K562 (cell line): Measurements from ENCODE around the gene RPTN. TPM values are rescaled to one million over a fixed set of nuclear protein-coding genes. Genes with fewer than 3 reads are reported as not detected.

Source experiments
- DEAF1 ChIP-seq: fragments of 450-650 bp; formaldehyde crosslinking; IDR thresholded peaks from 2 replicates; pipeline ENCODE4 v1.4.0; 2020; ENCODE audit warnings: mild to moderate bottlenecking, moderate library complexity
- FOXK2 ChIP-seq, 2 experiments: fragments of 450-650 bp; IDR thresholded peaks in 1 of 2; conservative IDR thresholded peaks in 1 of 2; 2 replicates each; pipeline ENCODE4 v1.6.1; 2016; ENCODE audit warnings: low read depth in 2 of 2, mild to moderate bottlenecking in 1 of 2
- HES1 ChIP-seq: fragments of 450-650 bp; IDR thresholded peaks from 2 replicates; pipeline ENCODE4 v1.6.1; 2016; ENCODE audit warnings: low read depth, mild to moderate bottlenecking, moderate library complexity
- NR3C1 ChIP-seq: sonication (generic); formaldehyde crosslinking; IDR thresholded peaks from 2 replicates; pipeline ENCODE4 v1.8.1; 2022; ENCODE audit warnings: missing genetic modification reagents
- RAD21 ChIP-seq, 2 experiments: fragments of 250-450 bp in 1 of 2; fragments of 450-650 bp in 1 of 2; sonication (Bioruptor Pico) in 1 of 2; formaldehyde crosslinking in 1 of 2; IDR thresholded peaks in 1 of 2; conservative IDR thresholded peaks in 1 of 2; 2 replicates each; pipeline versions ENCODE4 v1.4.0 to v1.8.0; 2020 to 2022; ENCODE audit warnings: mild to moderate bottlenecking in 2 of 2, moderate library complexity in 1 of 2
- RCOR1 ChIP-seq, 2 experiments: IDR thresholded peaks; 2 replicates each; pipeline ENCODE4 v1.6.1; 2012; ENCODE audit warnings: low read depth in 2 of 2, low read length in 2 of 2, borderline replicate concordance in 1 of 2, improper control_type of control experiment in 1 of 2
- REST ChIP-seq, 2 experiments: fragments of 450-650 bp; formaldehyde crosslinking in 1 of 2; IDR thresholded peaks; 2 replicates each; pipeline versions ENCODE4 v1.4.0 to v1.6.1; 2014 to 2020; ENCODE audit warnings: mild to moderate bottlenecking in 2 of 2, borderline replicate concordance in 1 of 2, low read depth in 1 of 2
- ZNF408 ChIP-seq: fragments of 250-450 bp; sonication (Bioruptor Pico); IDR thresholded peaks from 2 replicates; pipeline ENCODE4 v1.4.0; 2020; ENCODE audit warnings: low read depth, mild to moderate bottlenecking, moderate library complexity
- ZNF707 ChIP-seq: fragments of 250-450 bp; sonication (Bioruptor Pico); conservative IDR thresholded peaks from 2 replicates; pipeline ENCODE4 v1.8.0; 2022; ENCODE audit warnings: inconsistent platforms, mild to moderate bottlenecking, moderate library complexity
- ZNF79 ChIP-seq: fragments of 250-450 bp; sonication (Bioruptor Pico); IDR thresholded peaks from 2 replicates; pipeline ENCODE4 v1.4.0; 2020; ENCODE audit warnings: low read depth, mild to moderate bottlenecking, moderate library complexity
- polyA plus RNA-seq, 8 experiments: library from polyadenylated mRNA; depleted of rRNA in 4 of 8; stranded (reverse) in 5 of 8; unstranded in 3 of 8; fragments of >200 nt; fragmentation: Nextera tagmentation in 2 of 8; fragmentation: Illumina TruSeq in 1 of 8; extraction: Ambion mirVana in 2 of 8; extraction: Trizol in 1 of 8; gene quantifications; 2 replicates each; pipeline versions ENCODE4 v1.2.1 to v1.2.3, GENCODE V29; 2011 to 2014; ENCODE audit warnings: inconsistent platforms in 1 of 8, missing spikeins in 1 of 8
- total RNA-seq, 7 experiments: library from RNA; depleted of rRNA in 6 of 7; stranded (reverse); fragments of >200 nt in 6 of 7; fragmentation: Illumina TruSeq in 2 of 7; extraction: Trizol in 2 of 7; gene quantifications; 2 replicates each; pipeline versions ENCODE4 v1.2.1 to v1.2.3, GENCODE V29; 2011 to 2021; ENCODE audit warnings: low replicate concordance in 1 of 7

Gene RPTN
- total and polyA plus RNA-seq, 9 of the 15 experiments (the other 6 are each of a cell fraction or from before 2014, with no cell fraction given) = not detected

DNA sequence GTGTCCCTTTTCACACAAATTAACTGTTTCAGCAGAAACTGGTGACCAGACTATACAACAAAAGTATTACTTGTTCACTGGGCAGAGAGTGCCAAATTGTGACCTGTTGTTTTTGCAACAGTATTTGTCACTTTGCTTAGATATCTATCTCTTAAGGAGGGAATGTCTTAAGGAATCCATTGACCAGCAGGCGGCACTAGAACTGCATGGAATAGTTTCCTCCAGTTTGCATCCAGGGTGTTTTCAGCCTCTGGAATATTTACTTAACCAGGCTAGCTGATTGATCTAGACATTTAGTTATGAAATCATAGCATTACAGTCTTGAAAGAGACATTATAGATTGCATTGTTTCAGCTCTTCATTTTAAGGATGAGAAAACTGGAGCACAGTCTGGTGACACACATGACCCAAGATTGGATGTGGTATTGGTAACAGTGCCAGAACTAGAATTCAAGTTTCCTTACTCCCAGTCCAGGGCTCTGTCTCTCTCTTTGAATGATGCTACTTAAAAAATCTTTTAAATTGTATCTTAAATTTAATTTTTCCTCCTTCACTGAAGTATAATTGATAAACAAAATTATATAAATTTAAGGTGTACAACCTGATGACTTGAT lies 16.9 kb downstream of the RPTN start (continued):
- TF ChIP-seq REST (IDR thresholded peaks at IDR 0.05; ENCODE audit: borderline replicate concordance) (peak; percentile 66), REST (CRISPR knock-in tag; IDR thresholded peaks at IDR 0.05; ENCODE audit: low read depth) (no peak), DEAF1 (peak; percentile 63; the same call in 1 of the 2 replicates), ZNF408 (no peak), RCOR1 (IDR thresholded peaks at IDR 0.05; ENCODE audit: borderline replicate concordance in 1 of 2, low read depth in 2 of 2, low read length in 2 of 2) (no peak), HES1 (no peak), ZNF707 (CRISPR knock-in tag) (no peak), NR3C1 (CRISPR knock-in tag) (no peak), ZNF79 (CRISPR knock-in tag) (no peak), RAD21 (CRISPR knock-in tag; conservative IDR thresholded peaks at IDR 0.05 in 1 of 2, IDR thresholded peaks at IDR 0.05 in 1 of 2) (peak; percentile 79 to 81), FOXK2 (conservative IDR thresholded peaks at IDR 0.05 in 1 of 2, IDR thresholded peaks at IDR 0.05 in 1 of 2; ENCODE audit: low read depth in 2 of 2) (no peak)
